Kidney (tissue), 14 donors: ENCODE results near the gene TPT1. TPM values are rescaled to one million over a fixed set of nuclear protein-coding genes. Genes with fewer than 3 reads are reported as not detected.
A peak's percentile ranks its signal among the peaks of the same experiment; 100 is the strongest.

ENCODE experiments used
- DNase-seq, 5 donors: peaks; one replicate each; pipeline ENCODE4 v3.0.0-alpha.2; 2013 to 2020
- FAIRE-seq: peaks from 2 replicates; lab custom pipeline; 2012; peaks lifted over from hg19 to GRCh38; lab: Jason Lieb, UNC
- H3K27ac ChIP-seq, 2 donors: one replicate each; pipeline ENCODE4 v1.7.0; 2013; ENCODE audit warnings: low read depth in 2 of 2, low read length in 2 of 2, inconsistent platforms in 1 of 2
- H3K27me3 ChIP-seq: one replicate; pipeline ENCODE4 v1.7.1; 2013; ENCODE audit warnings: low read length, inconsistent platforms; ENCODE audit not compliant: control insufficient read depth, insufficient read depth
- H3K36me3 ChIP-seq, 3 donors: one replicate each; pipeline versions ENCODE4 v1.7.0 to v1.7.1; 2013; ENCODE audit warnings: low read length in 3 of 3, control low read depth in 1 of 3, inconsistent platforms in 1 of 3; ENCODE audit not compliant: insufficient read depth in 3 of 3, control insufficient read depth in 2 of 3
- H3K4me1 ChIP-seq, 3 donors: one replicate each; pipeline versions ENCODE4 v1.7.0 to v1.7.1; 2013; ENCODE audit warnings: low read length in 3 of 3, inconsistent platforms in 1 of 3, low read depth in 1 of 3; ENCODE audit not compliant: control insufficient read depth in 2 of 3, insufficient read depth in 2 of 3
- H3K4me3 ChIP-seq, 3 donors: one replicate each; pipeline versions ENCODE4 v1.7.0 to v1.8.1; 2013; ENCODE audit warnings: low read length in 3 of 3, control low read depth in 1 of 3, inconsistent platforms in 1 of 3
- H3K9ac ChIP-seq, 3 donors: one replicate each; pipeline versions ENCODE4 v1.7.0 to v1.7.1; 2013; ENCODE audit warnings: low read length in 3 of 3, control low read depth in 1 of 3, inconsistent platforms in 1 of 3
- H3K9me3 ChIP-seq, 3 donors: one replicate each; pipeline versions ENCODE4 v1.7.0 to v1.7.1; 2013; ENCODE audit warnings: low read length in 3 of 3, control low read depth in 1 of 3, inconsistent platforms in 1 of 3; ENCODE audit not compliant: control insufficient read depth in 2 of 3, insufficient read depth in 1 of 3
- CTCF ChIP-seq: IDR thresholded peaks from 3 replicates; pipeline ENCODE4 v1.5.1; 2012; ENCODE audit warnings: mild to moderate bottlenecking, moderate library complexity, borderline replicate concordance; ENCODE audit not compliant: insufficient read depth; ENCODE audit errors: extremely low read depth
- intact Hi-C: fragments of 100-400 bp; cut with DNase I; formaldehyde crosslinking; loops from one replicate; pipeline ENCODE4 v1.11.1; 2022
- polyA plus RNA-seq: library from polyadenylated mRNA; stranded (reverse); fragments of 350-450 nt; fragmentation: Illumina TruSeq; extraction: RNeasy Lipid Tissue Mini Kit (QIAGEN cat#74804); gene quantifications from one replicate; pipeline ENCODE4 v1.2.3, GENCODE V29; 2014; ENCODE audit warnings: low read depth, low replicate concordance; ENCODE audit not compliant: insufficient read depth
- total RNA-seq: library from RNA; stranded (reverse); fragmentation: NEBNext Ultra II Directional; extraction: Animal tissue kit (Norgen Biotek cat#: 25700); gene quantifications from one replicate; pipeline ENCODE4 v1.2.1, GENCODE V29; 2021
- donor health status: control.
- donor health status: control.
- donor health status: control.
- donor health status: control.
- donor health status: control.
- donor health status: DM: yes; HTN: yes; CAD: no.
- donor health status: Normal renal cell carcinoma (clear cell type).

Gene TPT1
- total and polyA plus RNA-seq, 2 donors from 2014 or later = 4,291 to 6,901 TPM

- no peak overlapping the region for H3K4me3 ChIP-seq
- no peaks in the 10 kb centered on the region for H3K27me3 ChIP-seq
- TF ChIP-seq CTCF = no peak
- DNase-seq (peak in 2 of 5 donors; percentile 23 to 43), FAIRE-seq (no peak)
- H3K9me3 ChIP-seq = no peaks in the 10 kb centered on the region
- H3K27ac ChIP-seq = peak overlapping the region in 1 of 2 donors; percentile 27
- intact Hi-C loops = no loop called here
- peaks cover 0 to 12% (median 11%) of the 10 kb centered on the region in 3 donors for H3K4me1 ChIP-seq
- peaks cover 0 to 6% (median 0%) of the 10 kb centered on the region in 3 donors for H3K36me3 ChIP-seq
- no peak overlapping the region for H3K9ac ChIP-seq
Observed at GRCh38 chr13:45368005-45368404, 27.0 kb upstream of the TPT1 start.

GRCh38 chr13:45367358-45367757, 26.4 kb upstream of the TPT1 start:
- intact Hi-C loops = no loop called here
- Histone ChIP-seq H3K9ac (no peak overlapping the region), H3K9me3 (no peaks in the 10 kb centered on the region), H3K27me3 (no peaks in the 10 kb centered on the region), H3K4me3 (no peak overlapping the region), H3K36me3 (peaks cover 0 to 10% (median 0%) of the 10 kb centered on the region in 3 donors), H3K4me1 (peaks cover 0 to 12% (median 5%) of the 10 kb centered on the region in 3 donors), H3K27ac (peak overlapping the region in 1 of 2 donors; percentile 17)
- TF ChIP-seq CTCF = no peak
- FAIRE-seq (no peak), DNase-seq (peak in 1 of 5 donors; percentile 92)

- H3K27me3 ChIP-seq = no peaks in the 10 kb centered on the region
- peaks cover 0 to 16% (median 3%) of the 10 kb centered on the region in 3 donors for H3K36me3 ChIP-seq
- H3K9ac ChIP-seq = no peak overlapping the region
- TF ChIP-seq CTCF = no peak
- H3K9me3 ChIP-seq = no peaks in the 10 kb centered on the region
- H3K4me3 ChIP-seq = no peak overlapping the region
- no peak overlapping the region for H3K27ac ChIP-seq
- no peak for FAIRE-seq
- peaks cover 0 to 9% (median 3%) of the 10 kb centered on the region in 3 donors for H3K4me1 ChIP-seq
- no peak for DNase-seq
- intact Hi-C loops = no loop called here
Observed at GRCh38 chr13:45365558-45365885, 24.5 kb upstream of the TPT1 start.
